Activated CD8-positive, alpha-beta memory T cell treated with anti-CD3 and anti-CD28 coated beads, Interleukin-2, amount 10 ng/mL, durations not matched to agents 7 days and 5 days (primary cell): ENCODE results near the gene ACVR1B. TPM values are rescaled to one million over a fixed set of nuclear protein-coding genes. Genes with fewer than 3 reads are reported as not detected.

Source experiments
- ATAC-seq: fragments of 150-1000 bp; cut with Tn5 transposase; one replicate; pipeline ENCODE4 v1.10.0; 2021; ENCODE audit warnings: moderate library complexity
- CTCF ChIA-PET: fragments of 350-600 bp; sonication (Branson Sonifier 250); formaldehyde crosslinking; loops from one replicate; lab custom pipeline; 2021; ENCODE audit warnings: antibody characterized with exemption; lab: Charles Lee
- DNase-seq: peaks from one replicate; pipeline ENCODE4 v3.0.0-alpha.2; 2020
- H3K27ac Mint-ChIP-seq: one replicate; pipeline ENCODE4 v1.8.0; 2021; ENCODE audit warnings: mild to moderate bottlenecking, mixed read lengths
- H3K27me3 Mint-ChIP-seq: one replicate; pipeline ENCODE4 v1.8.0; 2021; ENCODE audit warnings: mixed read lengths
- H3K36me3 Mint-ChIP-seq: one replicate; pipeline ENCODE4 v1.8.0; 2021; ENCODE audit warnings: mild to moderate bottlenecking, mixed read lengths
- H3K4me1 Mint-ChIP-seq: one replicate; pipeline ENCODE4 v1.8.0; 2021; ENCODE audit warnings: mixed read lengths
- H3K4me3 Mint-ChIP-seq: one replicate; pipeline ENCODE4 v1.8.0; 2021; ENCODE audit warnings: mild to moderate bottlenecking, moderate library complexity, mixed read lengths
- H3K9me3 Mint-ChIP-seq: one replicate; pipeline ENCODE4 v1.8.0; 2022; ENCODE audit warnings: low read depth, mixed read lengths
- total RNA-seq, 2 experiments: library from RNA; stranded (reverse); gene quantifications; one replicate each; pipeline ENCODE4 v1.2.3, GENCODE V29; 2021

The ACVR1B gene
- total RNA-seq, 2 experiments from 2014 or later, result 3.5 to 4.3 TPM

- H3K9me3 Mint-ChIP-seq, result no peaks in the 10 kb centered on the region
- ATAC-seq (no peak), DNase-seq (no peak)
- no peak overlapping the region for H3K4me3 Mint-ChIP-seq
- H3K36me3 Mint-ChIP-seq, result no peaks in the 10 kb centered on the region
- H3K27me3 Mint-ChIP-seq, result peaks cover 20% of the 10 kb centered on the region
- no peaks in the 10 kb centered on the region for H3K4me1 Mint-ChIP-seq
- CTCF ChIA-PET, result interaction anchor here (1.2 kb wide), 1 partner anchor 11 kb away, joined by 3 read pairs; no protein-coding TSS in a partner anchor
- no peak overlapping the region for H3K27ac Mint-ChIP-seq
These were observed 39.4 kb upstream of the ACVR1B start for GRCh38 chr12:51911788-51912711.

- CTCF ChIA-PET, result no interaction called here
- Mint-ChIP-seq H3K36me3 (no peaks in the 10 kb centered on the region), H3K4me3 (no peak overlapping the region), H3K4me1 (no peaks in the 10 kb centered on the region), H3K27me3 (peaks cover 12% of the 10 kb centered on the region), H3K9me3 (no peaks in the 10 kb centered on the region), H3K27ac (no peak overlapping the region)
- DNase-seq (no peak), ATAC-seq (no peak)
These were observed 38.1 kb upstream of the ACVR1B start for GRCh38 chr12:51913071-51914033.

GRCh38 chr12:51914034-51914923, 37.2 kb upstream of the ACVR1B start:
- H3K27ac Mint-ChIP-seq, result no peak overlapping the region
- ATAC-seq (no peak), DNase-seq (no peak)
- H3K9me3 Mint-ChIP-seq, result no peaks in the 10 kb centered on the region
- H3K4me1 Mint-ChIP-seq, result no peaks in the 10 kb centered on the region
- H3K36me3 Mint-ChIP-seq, result no peaks in the 10 kb centered on the region
- peaks cover 5% of the 10 kb centered on the region for H3K27me3 Mint-ChIP-seq
- no peak overlapping the region for H3K4me3 Mint-ChIP-seq
- CTCF ChIA-PET, result no interaction called here

DNA sequence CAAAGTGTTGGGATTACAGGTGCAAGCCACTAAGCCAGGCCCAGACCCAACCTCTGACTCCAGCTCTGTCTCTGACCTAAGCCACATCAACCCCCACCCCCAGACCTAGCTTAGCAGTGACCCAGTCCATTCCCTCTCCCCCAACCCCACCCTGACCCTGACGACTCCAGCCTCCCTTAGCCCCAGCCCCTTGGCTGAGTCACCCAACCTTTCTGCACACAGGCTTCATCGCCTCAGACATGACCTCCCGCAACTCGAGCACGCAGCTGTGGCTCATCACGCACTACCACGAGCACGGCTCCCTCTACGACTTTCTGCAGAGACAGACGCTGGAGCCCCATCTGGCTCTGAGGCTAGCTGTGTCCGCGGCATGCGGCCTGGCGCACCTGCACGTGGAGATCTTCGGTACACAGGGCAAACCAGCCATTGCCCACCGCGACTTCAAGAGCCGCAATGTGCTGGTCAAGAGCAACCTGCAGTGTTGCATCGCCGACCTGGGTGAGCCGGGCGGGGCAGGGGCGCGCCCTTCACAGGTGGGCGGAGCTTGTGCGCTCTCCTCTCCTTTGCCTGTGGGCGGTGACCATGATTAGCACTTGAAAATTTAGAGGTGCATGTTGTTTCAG, 36.4 kb upstream of the ACVR1B start:
- H3K36me3 Mint-ChIP-seq, result no peaks in the 10 kb centered on the region
- H3K27me3 Mint-ChIP-seq, result no peaks in the 10 kb centered on the region
- H3K27ac Mint-ChIP-seq, result no peak overlapping the region
- ATAC-seq, result no peak
- H3K4me3 Mint-ChIP-seq, result no peak overlapping the region
- CTCF ChIA-PET, result no interaction called here
- no peak for DNase-seq
- no peaks in the 10 kb centered on the region for H3K4me1 Mint-ChIP-seq
- no peaks in the 10 kb centered on the region for H3K9me3 Mint-ChIP-seq

GRCh38 chr12:51915951-51916350, 35.5 kb upstream of the ACVR1B start:
- ATAC-seq (no peak), DNase-seq (no peak)
- Mint-ChIP-seq H3K36me3 (no peaks in the 10 kb centered on the region), H3K27ac (no peak overlapping the region), H3K4me1 (no peaks in the 10 kb centered on the region), H3K9me3 (no peaks in the 10 kb centered on the region), H3K4me3 (no peak overlapping the region), H3K27me3 (no peaks in the 10 kb centered on the region)
- CTCF ChIA-PET, result interaction anchor here (0.8 kb wide), 1 partner anchor 62 kb away, joined by 3 read pairs; no protein-coding TSS in a partner anchor

- DNase-seq, result no peak
- Mint-ChIP-seq H3K27me3 (no peaks in the 10 kb centered on the region), H3K9me3 (no peaks in the 10 kb centered on the region), H3K4me1 (no peaks in the 10 kb centered on the region), H3K27ac (no peak overlapping the region), H3K4me3 (no peak overlapping the region), H3K36me3 (no peaks in the 10 kb centered on the region)
- no peak for ATAC-seq
- CTCF ChIA-PET, result no interaction called here
These were observed 34.4 kb upstream of the ACVR1B start for GRCh38 chr12:51917041-51917590.

- no peak overlapping the region for H3K4me3 Mint-ChIP-seq
- H3K27me3 Mint-ChIP-seq, result no peaks in the 10 kb centered on the region
- no peaks in the 10 kb centered on the region for H3K36me3 Mint-ChIP-seq
- no peak for ATAC-seq
- no peaks in the 10 kb centered on the region for H3K9me3 Mint-ChIP-seq
- no peaks in the 10 kb centered on the region for H3K4me1 Mint-ChIP-seq
- no peak for DNase-seq
- no peak overlapping the region for H3K27ac Mint-ChIP-seq
- CTCF ChIA-PET, result interaction anchor here (0.8 to 1.2 kb wide), 4 partner anchors 53 to 104 kb away, joined by 3 to 4 read pairs (median 3); no protein-coding TSS in a partner anchor
These were observed 33.6 kb upstream of the ACVR1B start for GRCh38 chr12:51917746-51918453.

GRCh38 chr12:51920046-51920445, 31.5 kb upstream of the ACVR1B start:
- Mint-ChIP-seq H3K27ac (no peak overlapping the region), H3K27me3 (peaks cover 5% of the 10 kb centered on the region), H3K4me1 (peaks cover 4% of the 10 kb centered on the region), H3K9me3 (no peaks in the 10 kb centered on the region), H3K4me3 (no peak overlapping the region), H3K36me3 (no peaks in the 10 kb centered on the region)
- DNase-seq (no peak), ATAC-seq (no peak)
- CTCF ChIA-PET, result interaction anchor here (0.9 kb wide), 1 partner anchor 33 kb away, joined by 6 read pairs; no protein-coding TSS in a partner anchor

- Mint-ChIP-seq H3K4me1 (peaks cover 4% of the 10 kb centered on the region), H3K27ac (no peak overlapping the region), H3K36me3 (no peaks in the 10 kb centered on the region), H3K9me3 (no peaks in the 10 kb centered on the region), H3K27me3 (peaks cover 7% of the 10 kb centered on the region), H3K4me3 (no peak overlapping the region)
- ATAC-seq, result no peak
- CTCF ChIA-PET, result interaction anchor here (0.6 to 7.1 kb wide), 3 partner anchors 15 to 72 kb away, joined by 3 to 43 read pairs (median 4); no protein-coding TSS in a partner anchor
- no peak for DNase-seq
These were observed 30.3 kb upstream of the ACVR1B start for GRCh38 chr12:51921017-51921725.

DNA sequence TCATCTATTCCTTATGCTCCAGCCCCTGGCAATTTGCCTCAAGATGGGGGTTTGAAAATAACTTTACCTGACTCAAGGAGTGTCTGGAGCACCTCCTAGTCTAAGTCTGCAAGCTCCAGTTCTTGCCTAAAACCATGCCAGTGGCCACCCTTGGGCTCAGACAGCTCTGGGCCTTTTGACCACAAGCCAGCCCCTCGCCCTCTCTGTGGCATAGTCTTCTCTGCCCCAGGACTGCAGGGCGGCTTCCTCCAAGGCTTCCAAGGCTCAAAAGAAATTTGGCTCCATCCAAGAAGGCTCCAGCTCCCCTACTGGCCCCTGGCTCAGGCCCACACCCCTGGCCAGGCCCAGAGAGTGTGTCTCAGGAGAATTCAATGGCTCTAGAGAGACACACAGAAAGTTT, 29.4 kb upstream of the ACVR1B start:
- Mint-ChIP-seq H3K36me3 (no peaks in the 10 kb centered on the region), H3K4me3 (no peak overlapping the region), H3K4me1 (peaks cover 4% of the 10 kb centered on the region), H3K27ac (no peak overlapping the region), H3K9me3 (no peaks in the 10 kb centered on the region), H3K27me3 (peaks cover 7% of the 10 kb centered on the region)
- DNase-seq, result no peak
- CTCF ChIA-PET, result interaction anchor here (0.9 to 7.1 kb wide), 10 partner anchors 17 to 103 kb away, joined by 3 to 43 read pairs (median 6); no protein-coding TSS in a partner anchor
- ATAC-seq, result no peak
